ENCODE data around the gene CHP2.
"Not testable (repeated sequence)": the region's sequence is repeated elsewhere in the genome, so short reads cannot be mapped to it uniquely, and the experiment has no call there.

The CHP2 gene

GRCh38 chr16:23748630-23749029 lies 6.2 kb upstream of the CHP2 start:
- no peak for DNase-seq

GRCh38 chr16:23751053-23751452 lies 3.8 kb upstream of the CHP2 start:
- not testable (repeated sequence) for DNase-seq

- no peak for DNase-seq
Measured at GRCh38 chr16:23753908-23754593, 775 bp upstream of the CHP2 start.

- no peak for DNase-seq
Measured at GRCh38 chr16:23755484-23755809, 621 bp downstream of the CHP2 start.

- DNase-seq = no peak
Measured at GRCh38 chr16:23757116-23757515, 2.3 kb downstream of the CHP2 start.

GRCh38 chr16:23757937-23758619 lies 3.3 kb downstream of the CHP2 start:
- DNase-seq = no peak

GRCh38 chr16:23765933-23766332 lies 11.1 kb downstream of the CHP2 start:
- no peak for DNase-seq

GRCh38 chr16:23768581-23768980 lies 13.8 kb downstream of the CHP2 start:
- DNase-seq = no peak

- no peak for DNase-seq
Measured at GRCh38 chr16:23771027-23771426, 16.2 kb downstream of the CHP2 start.

- DNase-seq = no peak
Measured at GRCh38 chr16:23771642-23772041, 16.8 kb downstream of the CHP2 start.

GRCh38 chr16:23773339-23773738 lies 18.5 kb downstream of the CHP2 start:
- DNase-seq = no peak

- no peak for DNase-seq
Measured at GRCh38 chr16:23781176-23781575, 26.4 kb downstream of the CHP2 start.

GRCh38 chr16:23784811-23785447 lies 30.1 kb downstream of the CHP2 start:
- DNase-seq = peak; percentile 37

- DNase-seq = no peak
Measured at GRCh38 chr16:23785842-23786241, 31.0 kb downstream of the CHP2 start.

- no peak for DNase-seq
Measured at GRCh38 chr16:23786964-23787561, 32.2 kb downstream of the CHP2 start.

GRCh38 chr16:23788685-23789084 lies 33.9 kb downstream of the CHP2 start:
- DNase-seq = no peak

- no peak for DNase-seq
Measured at GRCh38 chr16:23795378-23795777, 40.6 kb downstream of the CHP2 start.

GRCh38 chr16:23796941-23797340 lies 42.1 kb downstream of the CHP2 start:
- no peak for DNase-seq

- peak; percentile 58 for DNase-seq
Measured at GRCh38 chr16:23801378-23801777, 46.6 kb downstream of the CHP2 start.

- DNase-seq = no peak
Measured at GRCh38 chr16:23802776-23803175, 48.0 kb downstream of the CHP2 start.

GRCh38 chr16:23803591-23804123 lies 48.8 kb downstream of the CHP2 start:
- peak; percentile 30 for DNase-seq

GRCh38 chr16:23807028-23807427 lies 52.2 kb downstream of the CHP2 start:
- no peak for DNase-seq

Measured in EL (cell line).